Measurements from ENCODE around the gene WRNIP1.

DNA sequence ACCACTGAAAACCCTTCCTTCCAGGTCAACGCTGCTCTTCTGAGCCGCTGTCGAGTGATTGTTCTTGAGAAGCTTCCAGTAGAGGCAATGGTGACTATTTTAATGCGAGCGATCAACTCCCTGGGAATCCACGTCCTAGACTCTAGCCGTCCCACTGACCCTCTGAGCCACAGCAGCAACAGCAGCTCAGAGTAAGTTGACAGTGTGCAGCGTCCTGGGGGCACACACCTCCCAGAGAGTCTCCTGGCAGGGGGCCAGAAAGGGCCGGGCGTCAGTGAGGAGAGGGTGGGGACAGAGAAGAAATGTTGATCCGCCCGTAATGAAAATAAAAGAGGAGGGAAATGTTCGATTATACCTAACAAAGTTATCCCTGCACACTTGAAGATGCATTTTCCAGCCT lies 5.0 kb downstream of the WRNIP1 start:
- TF ChIP-seq CTCF (conservative IDR thresholded peaks at IDR 0.05 in 1 of 2, IDR thresholded peaks at IDR 0.05 in 1 of 2; ENCODE audit: extremely low read depth in 1 of 2, insufficient read depth in 1 of 2, low read depth in 1 of 2, low read length in 2 of 2) (no peak), EZH2 (IDR thresholded peaks at IDR 0.05; ENCODE audit: borderline replicate concordance, low read length) (no peak)

All from mammary epithelial cell (primary cell).